HCT116 (cell line): ENCODE measurements around the gene ERC1.
"Not testable (repeated sequence)": the region's sequence is repeated elsewhere in the genome, so short reads cannot be mapped to it uniquely, and the experiment has no call there.

Experiments used
- CEBPB ChIP-seq: IDR thresholded peaks from 2 replicates; pipeline ENCODE4 v1.6.1; 2012; ENCODE audit warnings: low read depth
- EGR1 ChIP-seq: IDR thresholded peaks from 2 replicates; pipeline ENCODE4 v1.6.1; 2012; ENCODE audit warnings: low read depth
- EZH2 ChIP-seq: fragments of 200-600 bp; sonication (generic); IDR thresholded peaks from 2 replicates; pipeline ENCODE4 v1.6.1; 2017; ENCODE audit warnings: antibody characterized with exemption, mixed run types
- EZH2phosphoT487 ChIP-seq: fragments of 200-600 bp; IDR thresholded peaks from 2 replicates; pipeline ENCODE4 v1.6.1; 2018; ENCODE audit warnings: antibody characterized with exemption, borderline replicate concordance
- JUND ChIP-seq: IDR thresholded peaks from 2 replicates; pipeline ENCODE4 v1.6.1; 2012
- POLR2A ChIP-seq: IDR thresholded peaks from 2 replicates; pipeline ENCODE4 v1.7.0; 2011; ENCODE audit warnings: borderline replicate concordance; ENCODE audit not compliant: insufficient read depth, insufficient read length; ENCODE audit errors: extremely low read depth
- POLR2AphosphoS5 ChIP-seq: IDR thresholded peaks from 2 replicates; pipeline ENCODE4 v1.6.1; 2011; ENCODE audit warnings: mild to moderate bottlenecking, low read depth, low read length, moderate library complexity
- RAD21 ChIP-seq: IDR thresholded peaks from 2 replicates; pipeline ENCODE4 v1.6.1; 2012; ENCODE audit warnings: low read depth, mild to moderate bottlenecking
- SIN3A ChIP-seq: IDR thresholded peaks from 2 replicates; pipeline ENCODE4 v1.6.1; 2012; ENCODE audit warnings: low read depth
- SP1 ChIP-seq: IDR thresholded peaks from 2 replicates; pipeline ENCODE4 v1.6.1; 2012; ENCODE audit warnings: low read depth
- YY1 ChIP-seq: IDR thresholded peaks from 2 replicates; pipeline ENCODE4 v1.6.1; 2011; ENCODE audit warnings: low read length, low read depth, moderate library complexity, mild to moderate bottlenecking; ENCODE audit not compliant: insufficient replicate concordance; ENCODE audit errors: extremely low read depth
- TF ChIP-seq, protein P1 (sequence below), 3 experiments: fragments of 200-600 bp in 1 of 3; sonication (generic) in 1 of 3; IDR thresholded peaks in 2 of 3; conservative IDR thresholded peaks in 1 of 3; 2 replicates each; pipeline ENCODE4 v1.5.1; 2012 to 2017; ENCODE audit warnings: low read depth in 2 of 3, low read length in 2 of 3, antibody characterized with exemption in 1 of 3, borderline replicate concordance in 1 of 3, control low read depth in 1 of 3, mild to moderate bottlenecking in 1 of 3, mixed read lengths in 1 of 3, mixed run types in 1 of 3, moderate library complexity in 1 of 3; ENCODE audit not compliant: insufficient read depth in 1 of 3
- TF ChIP-seq, protein P2 (sequence below): IDR thresholded peaks from 2 replicates; pipeline ENCODE4 v1.6.1; 2012

DNA sequence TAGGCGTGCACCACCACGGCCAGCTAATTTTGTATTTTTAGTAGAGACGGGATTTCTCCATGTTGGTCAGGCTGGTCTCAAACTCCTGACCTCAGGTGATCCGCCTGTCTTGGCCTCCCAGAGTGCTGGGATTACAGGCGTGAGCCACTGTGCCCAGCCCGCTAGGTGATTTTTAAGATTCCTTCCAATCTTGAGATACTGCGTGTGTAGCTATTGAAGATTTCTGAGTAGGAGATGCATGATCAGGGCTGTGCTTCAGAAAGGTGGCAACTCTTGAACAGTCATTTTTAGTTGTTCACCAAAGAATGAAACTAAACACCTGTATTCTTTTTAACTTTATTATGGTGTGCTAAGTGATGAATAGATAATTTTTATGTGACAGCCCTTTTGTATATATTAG lies 8.7 kb downstream of the ERC1 start:
- TF ChIP-seq, protein P1, sequence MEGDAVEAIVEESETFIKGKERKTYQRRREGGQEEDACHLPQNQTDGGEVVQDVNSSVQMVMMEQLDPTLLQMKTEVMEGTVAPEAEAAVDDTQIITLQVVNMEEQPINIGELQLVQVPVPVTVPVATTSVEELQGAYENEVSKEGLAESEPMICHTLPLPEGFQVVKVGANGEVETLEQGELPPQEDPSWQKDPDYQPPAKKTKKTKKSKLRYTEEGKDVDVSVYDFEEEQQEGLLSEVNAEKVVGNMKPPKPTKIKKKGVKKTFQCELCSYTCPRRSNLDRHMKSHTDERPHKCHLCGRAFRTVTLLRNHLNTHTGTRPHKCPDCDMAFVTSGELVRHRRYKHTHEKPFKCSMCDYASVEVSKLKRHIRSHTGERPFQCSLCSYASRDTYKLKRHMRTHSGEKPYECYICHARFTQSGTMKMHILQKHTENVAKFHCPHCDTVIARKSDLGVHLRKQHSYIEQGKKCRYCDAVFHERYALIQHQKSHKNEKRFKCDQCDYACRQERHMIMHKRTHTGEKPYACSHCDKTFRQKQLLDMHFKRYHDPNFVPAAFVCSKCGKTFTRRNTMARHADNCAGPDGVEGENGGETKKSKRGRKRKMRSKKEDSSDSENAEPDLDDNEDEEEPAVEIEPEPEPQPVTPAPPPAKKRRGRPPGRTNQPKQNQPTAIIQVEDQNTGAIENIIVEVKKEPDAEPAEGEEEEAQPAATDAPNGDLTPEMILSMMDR (IDR thresholded peaks at IDR 0.05 in 2 of 3, conservative IDR thresholded peaks at IDR 0.05 in 1 of 3; ENCODE audit: borderline replicate concordance in 1 of 3, insufficient read depth in 1 of 3, low read depth in 2 of 3, low read length in 2 of 3) = not testable (repeated sequence)
- TF ChIP-seq POLR2A, EZH2phosphoT487, EZH2, SIN3A, SP1, POLR2AphosphoS5, JUND, EGR1, RAD21, YY1, CEBPB: not testable (repeated sequence)
- TF ChIP-seq, protein P2, sequence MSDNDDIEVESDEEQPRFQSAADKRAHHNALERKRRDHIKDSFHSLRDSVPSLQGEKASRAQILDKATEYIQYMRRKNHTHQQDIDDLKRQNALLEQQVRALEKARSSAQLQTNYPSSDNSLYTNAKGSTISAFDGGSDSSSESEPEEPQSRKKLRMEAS = not testable (repeated sequence)
